Transverse colon (tissue), 4 donors: ENCODE results near the gene ATP6V1B1. TPM values are rescaled to one million over a fixed set of nuclear protein-coding genes. Genes with fewer than 3 reads are reported as not detected.

Experiments
- DNase-seq: peaks from one replicate; pipeline ENCODE4 v3.0.0-alpha.2; 2019
- H3K27ac ChIP-seq, 4 donors: fragments of 200-600 bp; sonication (generic); 2 replicates each; pipeline ENCODE4 v1.5.1; 2016 to 2018; ENCODE audit warnings: inconsistent platforms in 4 of 4
- H3K27me3 ChIP-seq: fragments of 200-600 bp; sonication (generic); 2 replicates; pipeline ENCODE4 v1.5.1; 2017; ENCODE audit warnings: inconsistent platforms
- H3K36me3 ChIP-seq, 4 donors: fragments of 200-600 bp; sonication (generic); 2 replicates each; pipeline ENCODE4 v1.5.1; 2017 to 2019; ENCODE audit warnings: inconsistent platforms in 4 of 4
- H3K4me1 ChIP-seq, 4 donors: fragments of 200-600 bp; sonication (generic); 2 replicates each; pipeline ENCODE4 v1.5.1; 2017 to 2020; ENCODE audit warnings: inconsistent platforms in 4 of 4
- H3K4me3 ChIP-seq, 4 donors: fragments of 200-600 bp; sonication (generic); 1 replicate in 1 of 4; 2 replicates in 3 of 4; pipeline versions ENCODE4 v1.5.1 to v1.6.1; 2017 to 2019; ENCODE audit warnings: inconsistent platforms in 4 of 4
- H3K9me3 ChIP-seq, 2 donors: fragments of 200-600 bp; sonication (generic); 2 replicates each; pipeline ENCODE4 v1.5.1; 2017 to 2019; ENCODE audit warnings: inconsistent platforms in 2 of 2
- EP300 ChIP-seq: sonication (generic); formaldehyde crosslinking; IDR thresholded peaks from one replicate; pipeline ENCODE4 v1.6.1; 2017; ENCODE audit warnings: antibody characterized with exemption, low read depth
- POLR2A ChIP-seq: fragments of 450-650 bp; IDR thresholded peaks from one replicate; pipeline ENCODE4 v1.6.1; 2016; ENCODE audit warnings: antibody characterized with exemption, mild to moderate bottlenecking, moderate library complexity
- POLR2AphosphoS5 ChIP-seq, 3 donors: sonication (generic); formaldehyde crosslinking; IDR thresholded peaks; one replicate each; pipeline ENCODE4 v1.6.1; 2016; ENCODE audit warnings: antibody characterized with exemption in 3 of 3
- WGBS, 2 donors: methylation state at CpG; one replicate each; pipeline ENCODE4 v1.1.5; 2018; ENCODE audit warnings: low coverage in 1 of 2; 5-methylcytosine and 5-hydroxymethylcytosine counted together
- in situ Hi-C, 4 donors: fragments of 200-750 bp; cut with MboI; loops; one replicate each; pipeline versions ENCODE4 v1.15.0 to v1.15.1; 2017; ENCODE audit warnings: low sequenced_read_pairs in 3 of 4, low pct_ligation_motif_present in 1 of 4, low pct_unique_long_range_greater_than_20kb in 1 of 4
- intact Hi-C: fragments of 100-400 bp; cut with DNase I; formaldehyde crosslinking; loops from one replicate; pipeline ENCODE4 v1.15.1; 2023; ENCODE audit warnings: low total_unique reads
- total RNA-seq, 4 donors: library from RNA; depleted of rRNA; stranded (reverse); fragments of >200 nt; gene quantifications; one replicate each; pipeline ENCODE4 v1.1.0, GENCODE V29; 2016
- TF ChIP-seq, protein P1 (sequence below), 5 experiments: fragments of 200-600 bp in 3 of 5; fragments of 450-650 bp in 2 of 5; sonication (generic) in 3 of 5; IDR thresholded peaks; 1 replicate in 2 of 5; 2 replicates in 3 of 5; pipeline ENCODE4 v1.5.1; 2016 to 2017; ENCODE audit warnings: antibody characterized with exemption in 5 of 5, inconsistent platforms in 3 of 5, mild to moderate bottlenecking in 2 of 5, moderate library complexity in 1 of 5

Gene ATP6V1B1
- total RNA-seq, 4 donors from 2014 or later: not detected

DNA sequence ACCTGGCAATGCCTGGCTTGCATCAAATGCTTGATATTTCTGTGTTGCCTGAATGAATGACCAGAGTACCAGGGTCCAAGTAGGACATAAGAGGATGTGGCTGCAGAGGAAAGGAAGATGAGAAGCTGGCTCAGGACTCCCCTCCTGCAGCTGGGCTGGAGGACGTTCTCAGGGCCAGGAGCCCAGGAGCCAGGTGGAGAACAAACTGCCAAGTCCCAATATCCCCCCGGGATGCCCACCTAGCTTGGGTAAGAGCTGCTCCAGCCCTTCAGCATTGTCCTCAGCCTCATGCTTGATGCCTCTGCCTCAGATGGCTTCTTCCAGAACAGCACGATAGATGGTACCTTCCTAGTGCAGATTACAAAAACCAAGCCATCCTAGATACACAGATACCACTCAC lies 8.6 kb upstream of the ATP6V1B1 start:
- 78% methylated on average over 2 of the region's 3 CpGs; no CpG with 5 or more reads in 1 of the 2 donors for WGBS, 2 donors
- no peak overlapping the region for H3K27ac ChIP-seq
- TF ChIP-seq POLR2A: no peak
- no peak for TF ChIP-seq EP300
- TF ChIP-seq, protein P1, sequence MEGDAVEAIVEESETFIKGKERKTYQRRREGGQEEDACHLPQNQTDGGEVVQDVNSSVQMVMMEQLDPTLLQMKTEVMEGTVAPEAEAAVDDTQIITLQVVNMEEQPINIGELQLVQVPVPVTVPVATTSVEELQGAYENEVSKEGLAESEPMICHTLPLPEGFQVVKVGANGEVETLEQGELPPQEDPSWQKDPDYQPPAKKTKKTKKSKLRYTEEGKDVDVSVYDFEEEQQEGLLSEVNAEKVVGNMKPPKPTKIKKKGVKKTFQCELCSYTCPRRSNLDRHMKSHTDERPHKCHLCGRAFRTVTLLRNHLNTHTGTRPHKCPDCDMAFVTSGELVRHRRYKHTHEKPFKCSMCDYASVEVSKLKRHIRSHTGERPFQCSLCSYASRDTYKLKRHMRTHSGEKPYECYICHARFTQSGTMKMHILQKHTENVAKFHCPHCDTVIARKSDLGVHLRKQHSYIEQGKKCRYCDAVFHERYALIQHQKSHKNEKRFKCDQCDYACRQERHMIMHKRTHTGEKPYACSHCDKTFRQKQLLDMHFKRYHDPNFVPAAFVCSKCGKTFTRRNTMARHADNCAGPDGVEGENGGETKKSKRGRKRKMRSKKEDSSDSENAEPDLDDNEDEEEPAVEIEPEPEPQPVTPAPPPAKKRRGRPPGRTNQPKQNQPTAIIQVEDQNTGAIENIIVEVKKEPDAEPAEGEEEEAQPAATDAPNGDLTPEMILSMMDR (IDR thresholded peaks at IDR 0.05): no peak
- TF ChIP-seq POLR2AphosphoS5 (IDR thresholded peaks at IDR 0.05): no peak
- in situ Hi-C loops (loop anchor here in 3 of 4 donors (10.0 to 25.0 kb wide), 2 partner anchors 62 to 615 kb away; partner anchors contain the start of gene FAM136A (in 3 of the 3)), intact Hi-C loops (no loop called here)
- no peaks in the 10 kb centered on the region for H3K27me3 ChIP-seq
- H3K9me3 ChIP-seq: no peaks in the 10 kb centered on the region
- no peaks in the 10 kb centered on the region for H3K36me3 ChIP-seq
- H3K4me1 ChIP-seq: no peaks in the 10 kb centered on the region
- no peak overlapping the region for H3K4me3 ChIP-seq
- no peak for DNase-seq

DNA sequence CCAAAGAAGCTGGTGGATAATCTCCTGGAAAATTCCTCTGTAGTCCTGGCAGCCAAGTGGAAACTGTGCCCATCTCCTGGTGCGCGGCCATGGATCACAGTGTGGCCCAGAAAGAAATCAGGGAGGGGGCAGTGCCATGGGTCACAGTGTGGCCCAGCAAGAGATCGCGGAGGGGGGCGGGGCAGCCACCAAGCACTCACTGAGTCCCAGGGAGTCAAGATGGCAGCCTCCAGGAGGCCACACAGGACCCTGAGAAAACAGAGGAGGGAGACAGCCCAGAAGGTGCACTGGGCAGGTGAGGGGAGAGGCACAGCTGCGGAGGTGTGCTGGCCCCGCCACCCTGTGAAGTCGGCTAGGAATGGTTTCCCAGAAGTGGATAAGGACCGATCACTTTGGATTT lies 8.1 kb upstream of the ATP6V1B1 start:
- DNase-seq: no peak
- in situ Hi-C loops (loop anchor here in 3 of 4 donors (10.0 to 25.0 kb wide), 2 partner anchors 63 to 615 kb away; partner anchors contain the start of gene FAM136A (in 3 of the 3)), intact Hi-C loops (no loop called here)
- Histone ChIP-seq H3K27me3 (no peaks in the 10 kb centered on the region), H3K36me3 (no peaks in the 10 kb centered on the region), H3K4me1 (no peaks in the 10 kb centered on the region), H3K27ac (no peak overlapping the region), H3K9me3 (no peaks in the 10 kb centered on the region), H3K4me3 (no peak overlapping the region)
- TF ChIP-seq EP300 (no peak), POLR2A (no peak), POLR2AphosphoS5 (IDR thresholded peaks at IDR 0.05) (no peak)
- TF ChIP-seq, protein P1 (IDR thresholded peaks at IDR 0.05): no peak
- WGBS, 2 donors: 77 to 97% methylated on average over 6 to 9 of the region's 9 CpGs

DNA sequence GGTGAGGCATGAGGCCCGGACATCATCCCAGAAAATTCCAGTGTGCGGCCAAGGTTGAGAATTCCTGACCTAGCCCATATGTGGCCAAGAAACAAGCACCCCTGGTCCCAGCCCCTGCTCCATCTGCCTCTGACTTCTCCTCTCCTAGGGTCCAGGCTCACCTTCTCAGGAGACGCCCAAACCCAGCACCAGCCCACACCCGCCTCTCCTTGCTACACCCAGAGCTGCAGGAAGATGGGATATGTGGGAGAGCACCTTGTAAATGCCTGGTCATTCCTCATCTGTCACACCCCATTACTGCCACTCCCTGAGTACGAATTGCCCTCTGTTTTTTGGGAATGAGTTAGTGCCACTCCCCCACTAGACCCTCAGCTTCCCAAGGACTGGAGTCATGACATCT lies 7.3 kb upstream of the ATP6V1B1 start:
- intact Hi-C loops: no loop called here
- WGBS, 2 donors: 60 to 77% methylated on average over 1 to 5 of the region's 5 CpGs

DNA sequence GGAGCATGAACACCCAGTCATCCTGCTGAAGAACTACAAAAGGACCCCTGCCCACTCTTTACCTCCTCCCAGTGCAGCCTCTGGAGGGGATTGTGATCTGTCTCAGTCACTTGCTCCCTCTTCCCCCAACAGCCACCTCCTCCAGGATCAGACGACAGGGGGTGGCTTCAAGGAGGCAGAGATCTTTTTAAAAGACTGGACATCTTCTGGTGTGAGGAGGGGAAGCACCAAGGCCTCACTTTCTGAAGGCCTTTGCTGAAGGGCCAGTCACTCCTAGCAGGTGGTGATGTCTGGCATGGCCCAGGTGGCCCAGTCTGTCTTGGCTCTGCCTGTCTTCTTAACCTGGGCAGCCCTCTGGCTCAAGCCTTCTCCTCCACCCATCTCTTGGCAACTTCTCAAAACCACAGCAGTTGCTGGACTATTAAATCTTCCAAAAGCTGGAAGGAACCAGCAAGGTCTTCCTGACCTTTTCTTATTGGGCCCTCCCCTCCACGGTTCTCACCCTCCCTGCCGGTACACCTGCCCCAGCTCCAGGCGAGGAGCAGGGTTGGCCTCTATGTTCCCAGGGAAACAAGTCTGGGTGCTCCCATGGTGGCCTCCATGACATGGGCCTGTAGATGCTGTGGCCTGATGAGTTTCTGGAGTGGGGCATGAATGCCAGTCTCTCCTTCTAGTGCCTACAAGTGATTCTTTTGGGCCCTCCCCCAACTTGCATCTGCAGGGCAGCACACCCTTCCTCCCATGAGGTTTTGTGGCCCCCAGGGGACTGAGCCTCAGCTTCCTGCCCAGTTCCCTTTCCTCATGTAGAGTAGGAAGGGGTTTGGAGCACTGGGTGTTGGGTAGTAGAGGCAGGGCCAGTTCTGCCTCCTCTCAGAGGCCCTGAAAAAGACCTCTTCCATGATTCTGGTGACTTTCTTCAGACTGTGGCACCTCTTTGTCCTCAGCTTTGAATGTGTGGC lies 5.0 kb upstream of the ATP6V1B1 start:
- no peak for DNase-seq
- Histone ChIP-seq H3K27ac (no peak overlapping the region), H3K4me3 (no peak overlapping the region), H3K9me3 (no peaks in the 10 kb centered on the region), H3K36me3 (no peaks in the 10 kb centered on the region), H3K4me1 (no peaks in the 10 kb centered on the region), H3K27me3 (no peaks in the 10 kb centered on the region)
- intact Hi-C loops (no loop called here), in situ Hi-C loops (loop anchor here in 3 of 4 donors (25.0 kb wide), 1 partner anchor 618 kb away; the partner anchor contains the start of gene FAM136A (in 3 of the 3))
- WGBS, 2 donors: 85% methylated on average over 4 of the region's 4 CpGs; no CpG with 5 or more reads in 1 of the 2 donors
- TF ChIP-seq POLR2A (no peak), POLR2AphosphoS5 (IDR thresholded peaks at IDR 0.05) (no peak), EP300 (no peak)
- TF ChIP-seq, protein P1 (IDR thresholded peaks at IDR 0.05): no peak

More for the DNA sequence above, 7.3 kb upstream of the ATP6V1B1 start:
- Histone ChIP-seq H3K27ac (no peak overlapping the region), H3K4me3 (no peak overlapping the region), H3K36me3 (no peaks in the 10 kb centered on the region), H3K27me3 (no peaks in the 10 kb centered on the region), H3K9me3 (no peaks in the 10 kb centered on the region), H3K4me1 (no peaks in the 10 kb centered on the region)
- no peak for DNase-seq
- in situ Hi-C loops: loop anchor here in 3 of 4 donors (10.0 to 25.0 kb wide), 2 partner anchors 64 to 616 kb away; partner anchors contain the start of gene FAM136A (in 3 of the 3)
- TF ChIP-seq, protein P1 (IDR thresholded peaks at IDR 0.05): no peak
